GM12878 (cell line): ENCODE results near the gene PDIA4. TPM values are rescaled to one million over a fixed set of nuclear protein-coding genes. Genes with fewer than 3 reads are reported as not detected.

Source experiments
- ATAC-seq: fragments of 200-7000 bp; cut with Tn5 transposase; 3 replicates; pipeline ENCODE4 v1.9.1; 2020; ENCODE audit warnings: mild to moderate bottlenecking, moderate library complexity
- BruUV-seq: library from RNA; stranded (reverse); fragments of 400-500 nt; replicated peaks from 2 replicates; lab custom pipeline; 2021; lab: Mats Ljungman, UMichigan
- CTCF ChIA-PET: fragments of 300-600 bp; sonication (Branson Sonifier 250); formaldehyde crosslinking; extraction: SDS; loops from one replicate; lab custom pipeline; 2021; ENCODE audit warnings: inconsistent platforms; lab: Yijun Ruan, JAX
- POLR2A ChIA-PET: fragments of 350-600 bp; formaldehyde crosslinking; extraction: SDS; loops from one replicate; lab custom pipeline; 2021; ENCODE audit warnings: inconsistent platforms; lab: Charles Lee
- RAD21 ChIA-PET: fragments of 300-600 bp; sonication (Branson Sonifier 250); formaldehyde crosslinking; loops from one replicate; lab custom pipeline; 2023; ENCODE audit warnings: antibody characterized with exemption; ENCODE audit not compliant: unreplicated experiment; lab: Charles Lee
- SMC1A ChIA-PET: fragments of 300-600 bp; sonication (Branson Sonifier 250); formaldehyde crosslinking; loops from one replicate; lab custom pipeline; 2023; ENCODE audit not compliant: unreplicated experiment, uncharacterized antibody; lab: Charles Lee
- DNase-seq: peaks from one replicate; pipeline ENCODE4 v3.0.0-alpha.2; 2011; ENCODE audit warnings: low read depth, low spot score
- FAIRE-seq: peaks from 3 replicates; lab custom pipeline; 2011; peaks lifted over from hg19 to GRCh38; lab: Jason Lieb, UNC
- H2AFZ ChIP-seq: 2 replicates; pipeline ENCODE4 v1.6.0; 2011; ENCODE audit warnings: low read depth, low read length, control low read depth; ENCODE audit not compliant: control insufficient read depth
- H3K27ac ChIP-seq: 2 replicates; pipeline ENCODE4 v1.5.1; 2011; ENCODE audit warnings: control low read depth; ENCODE audit not compliant: control insufficient read depth, insufficient read depth
- H3K27me3 ChIP-seq, 2 experiments: replicated peaks in 1 of 2; 2 replicates each; pipeline versions ENCODE4 v1.6.0 to v1.6.1; 2011; ENCODE audit warnings: low read length in 1 of 2; ENCODE audit not compliant: control insufficient read depth in 2 of 2, insufficient read depth in 2 of 2
- H3K36me3 ChIP-seq, 2 experiments: 2 replicates each; pipeline ENCODE4 v1.5.1; 2011; ENCODE audit warnings: low read length in 1 of 2; ENCODE audit not compliant: control insufficient read depth in 2 of 2, insufficient read depth in 2 of 2
- H3K4me1 ChIP-seq: 2 replicates; pipeline ENCODE4 v1.6.1; 2011; ENCODE audit warnings: mild to moderate bottlenecking, low read length, moderate library complexity, mixed read lengths; ENCODE audit not compliant: control insufficient read depth, insufficient read depth
- H3K4me2 ChIP-seq: 2 replicates; pipeline ENCODE4 v1.6.0; 2011; ENCODE audit warnings: control low read depth; ENCODE audit not compliant: control insufficient read depth, insufficient read depth
- H3K4me3 ChIP-seq: fragments of 200-600 bp; sonication (generic); 2 replicates; pipeline ENCODE4 v1.5.1; 2016
- H3K79me2 ChIP-seq: 2 replicates; pipeline ENCODE4 v1.6.0; 2011; ENCODE audit warnings: low read length; ENCODE audit not compliant: control insufficient read depth, insufficient read depth
- H3K9ac ChIP-seq: 2 replicates; pipeline ENCODE4 v1.8.0; 2011; ENCODE audit warnings: low read length, control low read depth, mixed read lengths; ENCODE audit not compliant: control insufficient read depth, insufficient read depth
- H3K9me3 ChIP-seq: replicated peaks from 3 replicates; pipeline ENCODE4 v1.5.1; 2011; ENCODE audit warnings: mild to moderate bottlenecking, low read length; ENCODE audit not compliant: control insufficient read depth, insufficient read depth
- H4K20me1 ChIP-seq: 2 replicates; pipeline ENCODE4 v1.6.0; 2011; ENCODE audit not compliant: control insufficient read depth, insufficient read depth
- FOXK2 ChIP-seq: fragments of 450-650 bp; IDR thresholded peaks from 2 replicates; pipeline ENCODE4 v1.6.1; 2017; ENCODE audit warnings: mild to moderate bottlenecking, moderate library complexity
- MTA2 ChIP-seq: fragments of 450-650 bp; IDR thresholded peaks from 2 replicates; pipeline ENCODE4 v1.6.1; 2016; ENCODE audit warnings: low read depth, mild to moderate bottlenecking, moderate library complexity
- WGBS: methylation state at CpG from one replicate; pipeline ENCODE4 v1.1.6; 2016; ENCODE audit warnings: low lambda C conversion rate; ENCODE audit not compliant: insufficient replicate concordance, insufficient coverage; ENCODE audit errors: missing lambda C conversion rate; 5-methylcytosine and 5-hydroxymethylcytosine counted together
- in situ Hi-C: fragments of 300-500 bp; cut with MboI; formaldehyde crosslinking; loops from 9 replicates; pipeline ENCODE4 v1.14.3; 2018; ENCODE audit warnings: mixed read lengths
- intact Hi-C: fragments of 100-400 bp; cut with micrococcal nuclease; formaldehyde crosslinking; loops from one replicate; pipeline ENCODE4 v1.14.2; 2022; ENCODE audit not compliant: unreplicated experiment
- polyA plus RNA-seq, 11 experiments: library from polyadenylated mRNA; depleted of rRNA in 4 of 11; unstranded in 6 of 11; stranded (reverse) in 5 of 11; fragments of >200 nt; fragmentation: Nextera tagmentation in 4 of 11; fragmentation: Illumina TruSeq in 1 of 11; extraction: Ambion mirVana in 4 of 11; extraction: Trizol in 1 of 11; gene quantifications; 1 replicate in 1 of 11; 2 replicates in 10 of 11; pipeline versions ENCODE4 v1.2.1 to v1.2.3, GENCODE V29; 2011 to 2016; ENCODE audit warnings: inconsistent platforms in 2 of 11, missing spikeins in 2 of 11, low read depth in 1 of 11
- total RNA-seq, 4 experiments: library from RNA; depleted of rRNA in 3 of 4; stranded (reverse); fragments of >200 nt in 3 of 4; fragmentation: Illumina TruSeq in 1 of 4; extraction: Trizol in 1 of 4; gene quantifications; 2 replicates each; pipeline versions ENCODE4 v1.2.1 to v1.2.3, GENCODE V29; 2013 to 2021
- TF ChIP-seq, protein P1 (sequence below): IDR thresholded peaks from 2 replicates; pipeline ENCODE4 v1.6.1; 2012; ENCODE audit warnings: improper control_type of control experiment, low read depth, low read length; ENCODE audit not compliant: insufficient replicate concordance
- TF ChIP-seq, protein P2 (sequence below): IDR thresholded peaks from 2 replicates; pipeline ENCODE4 v1.6.1; 2012; ENCODE audit warnings: low read depth, low read length, improper control_type of control experiment
- TF ChIP-seq, protein P3 (sequence below): fragments of 150-350 bp; IDR thresholded peaks from 2 replicates; pipeline ENCODE4 v1.6.1; 2014; ENCODE audit warnings: mild to moderate bottlenecking, low read depth, low read length
- TF ChIP-seq, protein P4 (sequence below): fragments of 450-650 bp; IDR thresholded peaks from 2 replicates; pipeline ENCODE4 v1.6.1; 2017; ENCODE audit warnings: mild to moderate bottlenecking, moderate library complexity

Gene PDIA4
- total and polyA plus RNA-seq, 10 of the 15 experiments (the other 5 are each of a cell fraction or from before 2014, with no cell fraction given): 7.1 to 306 (median 106) TPM

DNA sequence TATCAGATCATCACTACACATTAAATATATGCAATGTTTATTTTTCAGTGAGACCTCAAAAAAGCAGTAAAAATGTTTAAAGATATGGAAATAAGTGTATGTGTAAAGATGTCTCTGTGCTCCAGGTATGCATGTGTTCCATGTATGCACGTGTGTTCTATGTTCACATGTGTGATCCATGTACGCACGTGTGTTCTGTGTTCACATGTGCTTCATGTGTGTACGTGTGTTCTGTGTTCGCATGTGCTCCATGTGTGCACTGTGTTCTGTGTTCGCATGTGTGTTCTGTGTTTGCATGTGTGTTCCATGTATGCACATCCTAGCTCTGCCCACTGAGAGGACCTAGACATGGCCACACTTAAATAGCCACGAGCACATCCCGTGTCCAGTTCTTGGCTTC, 15.6 kb upstream of the PDIA4 start (continued):
- TF ChIP-seq, protein P1, sequence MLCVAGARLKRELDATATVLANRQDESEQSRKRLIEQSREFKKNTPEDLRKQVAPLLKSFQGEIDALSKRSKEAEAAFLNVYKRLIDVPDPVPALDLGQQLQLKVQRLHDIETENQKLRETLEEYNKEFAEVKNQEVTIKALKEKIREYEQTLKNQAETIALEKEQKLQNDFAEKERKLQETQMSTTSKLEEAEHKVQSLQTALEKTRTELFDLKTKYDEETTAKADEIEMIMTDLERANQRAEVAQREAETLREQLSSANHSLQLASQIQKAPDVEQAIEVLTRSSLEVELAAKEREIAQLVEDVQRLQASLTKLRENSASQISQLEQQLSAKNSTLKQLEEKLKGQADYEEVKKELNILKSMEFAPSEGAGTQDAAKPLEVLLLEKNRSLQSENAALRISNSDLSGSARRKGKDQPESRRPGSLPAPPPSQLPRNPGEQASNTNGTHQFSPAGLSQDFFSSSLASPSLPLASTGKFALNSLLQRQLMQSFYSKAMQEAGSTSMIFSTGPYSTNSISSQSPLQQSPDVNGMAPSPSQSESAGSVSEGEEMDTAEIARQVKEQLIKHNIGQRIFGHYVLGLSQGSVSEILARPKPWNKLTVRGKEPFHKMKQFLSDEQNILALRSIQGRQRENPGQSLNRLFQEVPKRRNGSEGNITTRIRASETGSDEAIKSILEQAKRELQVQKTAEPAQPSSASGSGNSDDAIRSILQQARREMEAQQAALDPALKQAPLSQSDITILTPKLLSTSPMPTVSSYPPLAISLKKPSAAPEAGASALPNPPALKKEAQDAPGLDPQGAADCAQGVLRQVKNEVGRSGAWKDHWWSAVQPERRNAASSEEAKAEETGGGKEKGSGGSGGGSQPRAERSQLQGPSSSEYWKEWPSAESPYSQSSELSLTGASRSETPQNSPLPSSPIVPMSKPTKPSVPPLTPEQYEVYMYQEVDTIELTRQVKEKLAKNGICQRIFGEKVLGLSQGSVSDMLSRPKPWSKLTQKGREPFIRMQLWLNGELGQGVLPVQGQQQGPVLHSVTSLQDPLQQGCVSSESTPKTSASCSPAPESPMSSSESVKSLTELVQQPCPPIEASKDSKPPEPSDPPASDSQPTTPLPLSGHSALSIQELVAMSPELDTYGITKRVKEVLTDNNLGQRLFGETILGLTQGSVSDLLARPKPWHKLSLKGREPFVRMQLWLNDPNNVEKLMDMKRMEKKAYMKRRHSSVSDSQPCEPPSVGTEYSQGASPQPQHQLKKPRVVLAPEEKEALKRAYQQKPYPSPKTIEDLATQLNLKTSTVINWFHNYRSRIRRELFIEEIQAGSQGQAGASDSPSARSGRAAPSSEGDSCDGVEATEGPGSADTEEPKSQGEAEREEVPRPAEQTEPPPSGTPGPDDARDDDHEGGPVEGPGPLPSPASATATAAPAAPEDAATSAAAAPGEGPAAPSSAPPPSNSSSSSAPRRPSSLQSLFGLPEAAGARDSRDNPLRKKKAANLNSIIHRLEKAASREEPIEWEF: no peak

DNA sequence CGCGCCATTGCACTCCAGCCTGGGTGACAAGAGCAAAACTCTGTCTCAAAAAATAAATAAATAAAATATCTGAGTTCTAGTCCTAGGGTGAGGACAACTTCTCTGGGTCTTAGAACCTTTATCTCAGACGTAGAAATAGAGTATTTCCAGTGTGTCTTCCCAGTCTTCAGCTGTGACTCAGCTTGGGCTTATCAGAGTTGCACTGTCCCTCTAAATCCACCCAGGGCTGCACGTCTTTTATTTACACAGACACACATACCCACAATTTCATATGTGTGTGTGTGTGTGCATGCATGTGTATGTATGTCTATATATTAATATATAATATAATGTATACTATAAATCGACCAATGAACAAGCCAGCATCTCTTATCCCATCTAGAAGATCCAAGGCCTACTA, 13.0 kb upstream of the PDIA4 start:
- no peaks in the 10 kb centered on the region for H3K79me2 ChIP-seq
- no peak overlapping the region for H3K9ac ChIP-seq
- no peaks in the 10 kb centered on the region for H3K36me3 ChIP-seq
- in situ Hi-C loops (no loop called here), intact Hi-C loops (no loop called here)
- no peak for ATAC-seq
- H3K4me3 ChIP-seq: no peak overlapping the region
- no peaks in the 10 kb centered on the region; a peak in 1 of 4 replicates for H3K27me3 ChIP-seq
- TF ChIP-seq, protein P2, sequence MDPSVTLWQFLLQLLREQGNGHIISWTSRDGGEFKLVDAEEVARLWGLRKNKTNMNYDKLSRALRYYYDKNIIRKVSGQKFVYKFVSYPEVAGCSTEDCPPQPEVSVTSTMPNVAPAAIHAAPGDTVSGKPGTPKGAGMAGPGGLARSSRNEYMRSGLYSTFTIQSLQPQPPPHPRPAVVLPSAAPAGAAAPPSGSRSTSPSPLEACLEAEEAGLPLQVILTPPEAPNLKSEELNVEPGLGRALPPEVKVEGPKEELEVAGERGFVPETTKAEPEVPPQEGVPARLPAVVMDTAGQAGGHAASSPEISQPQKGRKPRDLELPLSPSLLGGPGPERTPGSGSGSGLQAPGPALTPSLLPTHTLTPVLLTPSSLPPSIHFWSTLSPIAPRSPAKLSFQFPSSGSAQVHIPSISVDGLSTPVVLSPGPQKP: no peak
- no peak for TF ChIP-seq FOXK2
- TF ChIP-seq, protein P3, sequence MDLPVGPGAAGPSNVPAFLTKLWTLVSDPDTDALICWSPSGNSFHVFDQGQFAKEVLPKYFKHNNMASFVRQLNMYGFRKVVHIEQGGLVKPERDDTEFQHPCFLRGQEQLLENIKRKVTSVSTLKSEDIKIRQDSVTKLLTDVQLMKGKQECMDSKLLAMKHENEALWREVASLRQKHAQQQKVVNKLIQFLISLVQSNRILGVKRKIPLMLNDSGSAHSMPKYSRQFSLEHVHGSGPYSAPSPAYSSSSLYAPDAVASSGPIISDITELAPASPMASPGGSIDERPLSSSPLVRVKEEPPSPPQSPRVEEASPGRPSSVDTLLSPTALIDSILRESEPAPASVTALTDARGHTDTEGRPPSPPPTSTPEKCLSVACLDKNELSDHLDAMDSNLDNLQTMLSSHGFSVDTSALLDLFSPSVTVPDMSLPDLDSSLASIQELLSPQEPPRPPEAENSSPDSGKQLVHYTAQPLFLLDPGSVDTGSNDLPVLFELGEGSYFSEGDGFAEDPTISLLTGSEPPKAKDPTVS: no peak
- no peak for TF ChIP-seq MTA2
- TF ChIP-seq, protein P4, sequence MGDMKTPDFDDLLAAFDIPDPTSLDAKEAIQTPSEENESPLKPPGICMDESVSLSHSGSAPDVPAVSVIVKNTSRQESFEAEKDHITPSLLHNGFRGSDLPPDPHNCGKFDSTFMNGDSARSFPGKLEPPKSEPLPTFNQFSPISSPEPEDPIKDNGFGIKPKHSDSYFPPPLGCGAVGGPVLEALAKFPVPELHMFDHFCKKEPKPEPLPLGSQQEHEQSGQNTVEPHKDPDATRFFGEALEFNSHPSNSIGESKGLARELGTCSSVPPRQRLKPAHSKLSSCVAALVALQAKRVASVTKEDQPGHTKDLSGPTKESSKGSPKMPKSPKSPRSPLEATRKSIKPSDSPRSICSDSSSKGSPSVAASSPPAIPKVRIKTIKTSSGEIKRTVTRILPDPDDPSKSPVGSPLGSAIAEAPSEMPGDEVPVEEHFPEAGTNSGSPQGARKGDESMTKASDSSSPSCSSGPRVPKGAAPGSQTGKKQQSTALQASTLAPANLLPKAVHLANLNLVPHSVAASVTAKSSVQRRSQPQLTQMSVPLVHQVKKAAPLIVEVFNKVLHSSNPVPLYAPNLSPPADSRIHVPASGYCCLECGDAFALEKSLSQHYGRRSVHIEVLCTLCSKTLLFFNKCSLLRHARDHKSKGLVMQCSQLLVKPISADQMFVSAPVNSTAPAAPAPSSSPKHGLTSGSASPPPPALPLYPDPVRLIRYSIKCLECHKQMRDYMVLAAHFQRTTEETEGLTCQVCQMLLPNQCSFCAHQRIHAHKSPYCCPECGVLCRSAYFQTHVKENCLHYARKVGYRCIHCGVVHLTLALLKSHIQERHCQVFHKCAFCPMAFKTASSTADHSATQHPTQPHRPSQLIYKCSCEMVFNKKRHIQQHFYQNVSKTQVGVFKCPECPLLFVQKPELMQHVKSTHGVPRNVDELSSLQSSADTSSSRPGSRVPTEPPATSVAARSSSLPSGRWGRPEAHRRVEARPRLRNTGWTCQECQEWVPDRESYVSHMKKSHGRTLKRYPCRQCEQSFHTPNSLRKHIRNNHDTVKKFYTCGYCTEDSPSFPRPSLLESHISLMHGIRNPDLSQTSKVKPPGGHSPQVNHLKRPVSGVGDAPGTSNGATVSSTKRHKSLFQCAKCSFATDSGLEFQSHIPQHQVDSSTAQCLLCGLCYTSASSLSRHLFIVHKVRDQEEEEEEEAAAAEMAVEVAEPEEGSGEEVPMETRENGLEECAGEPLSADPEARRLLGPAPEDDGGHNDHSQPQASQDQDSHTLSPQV: no peak
- DNase-seq: no peak
- H4K20me1 ChIP-seq: no peaks in the 10 kb centered on the region
- SMC1A ChIA-PET: no interaction called here
- CTCF ChIA-PET: no interaction called here
- RAD21 ChIA-PET: no interaction called here
- FAIRE-seq: no peak
- H3K4me2 ChIP-seq: no peak overlapping the region
- BruUV-seq: no TSS peak
- no peak overlapping the region for H3K27ac ChIP-seq
- H3K4me1 ChIP-seq: no peaks in the 10 kb centered on the region
- 42% methylated on average over 5 of the region's 5 CpGs for WGBS
- no peaks in the 10 kb centered on the region; the same call in 2 of the 3 replicates for H3K9me3 ChIP-seq
- POLR2A ChIA-PET: no interaction called here
- H2AFZ ChIP-seq: no peak overlapping the region
